Chondrocyte (in vitro differentiated cells): Measurements from ENCODE around the gene FIGNL1. TPM values are rescaled to one million over a fixed set of nuclear protein-coding genes. Genes with fewer than 3 reads are reported as not detected.

Experiments
- DNase-seq: peaks from one replicate; pipeline ENCODE4 v3.0.0; 2021; ENCODE audit warnings: mixed read lengths, low spot score
- H3K27ac Mint-ChIP-seq: one replicate; pipeline ENCODE4 v1.8.0; 2021; ENCODE audit warnings: mild to moderate bottlenecking, moderate library complexity, mixed read lengths; ENCODE audit not compliant: unreplicated experiment
- H3K27me3 Mint-ChIP-seq: 2 replicates; pipeline ENCODE4 v1.8.0; 2021; ENCODE audit warnings: low read depth, mixed read lengths
- H3K36me3 Mint-ChIP-seq: 2 replicates; pipeline ENCODE4 v1.8.0; 2021; ENCODE audit warnings: low read depth, mixed read lengths
- H3K4me1 Mint-ChIP-seq: 2 replicates; pipeline ENCODE4 v1.8.0; 2021; ENCODE audit warnings: low read depth, mild to moderate bottlenecking, mixed read lengths
- H3K4me3 Mint-ChIP-seq: one replicate; pipeline ENCODE4 v1.8.0; 2021; ENCODE audit warnings: mild to moderate bottlenecking, moderate library complexity, mixed read lengths; ENCODE audit not compliant: unreplicated experiment
- H3K9me3 Mint-ChIP-seq: 2 replicates; pipeline ENCODE4 v1.8.0; 2021; ENCODE audit warnings: low read depth, mixed read lengths
- total RNA-seq: library from RNA; stranded (reverse); gene quantifications from 3 replicates; pipeline ENCODE4 v1.2.1, GENCODE V29; 2021
- TF ChIP-seq, protein P1 (sequence below): fragments of 200-600 bp; sonication (generic); IDR thresholded peaks from 2 replicates; pipeline ENCODE4 v1.5.0; 2021; ENCODE audit warnings: antibody characterized with exemption, mild to moderate bottlenecking, moderate library complexity

Gene FIGNL1
- total RNA-seq, 1 donor from 2014 or later: 6.8 TPM

DNA sequence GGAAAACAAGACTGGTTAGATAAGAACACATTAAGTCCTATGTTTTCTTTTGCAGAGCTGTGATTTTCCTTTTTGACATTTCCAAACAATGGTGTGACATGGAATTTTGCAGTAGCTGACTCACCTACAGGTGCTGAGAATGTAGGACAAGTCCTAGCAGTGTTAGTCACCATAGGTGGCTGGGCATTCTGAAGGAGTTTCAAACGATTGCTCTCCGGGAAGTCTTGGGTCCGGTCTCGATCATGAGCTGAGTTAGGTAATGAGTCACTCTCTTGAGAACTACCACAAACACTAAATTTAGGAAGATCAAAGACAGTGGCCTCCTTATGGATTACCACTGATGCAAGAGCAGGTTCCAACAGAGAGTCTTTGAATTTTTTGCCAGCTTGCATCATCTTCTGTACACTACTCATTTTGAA is 3.6 kb downstream of the FIGNL1 start:
- Mint-ChIP-seq H3K36me3 (peaks cover 4% of the 10 kb centered on the region), H3K9me3 (no peaks in the 10 kb centered on the region), H3K4me3 (no peak overlapping the region), H3K27ac (peak overlapping the region; percentile 33), H3K27me3 (no peaks in the 10 kb centered on the region), H3K4me1 (peaks cover 18% of the 10 kb centered on the region)
- no peak for DNase-seq
- TF ChIP-seq, protein P1, sequence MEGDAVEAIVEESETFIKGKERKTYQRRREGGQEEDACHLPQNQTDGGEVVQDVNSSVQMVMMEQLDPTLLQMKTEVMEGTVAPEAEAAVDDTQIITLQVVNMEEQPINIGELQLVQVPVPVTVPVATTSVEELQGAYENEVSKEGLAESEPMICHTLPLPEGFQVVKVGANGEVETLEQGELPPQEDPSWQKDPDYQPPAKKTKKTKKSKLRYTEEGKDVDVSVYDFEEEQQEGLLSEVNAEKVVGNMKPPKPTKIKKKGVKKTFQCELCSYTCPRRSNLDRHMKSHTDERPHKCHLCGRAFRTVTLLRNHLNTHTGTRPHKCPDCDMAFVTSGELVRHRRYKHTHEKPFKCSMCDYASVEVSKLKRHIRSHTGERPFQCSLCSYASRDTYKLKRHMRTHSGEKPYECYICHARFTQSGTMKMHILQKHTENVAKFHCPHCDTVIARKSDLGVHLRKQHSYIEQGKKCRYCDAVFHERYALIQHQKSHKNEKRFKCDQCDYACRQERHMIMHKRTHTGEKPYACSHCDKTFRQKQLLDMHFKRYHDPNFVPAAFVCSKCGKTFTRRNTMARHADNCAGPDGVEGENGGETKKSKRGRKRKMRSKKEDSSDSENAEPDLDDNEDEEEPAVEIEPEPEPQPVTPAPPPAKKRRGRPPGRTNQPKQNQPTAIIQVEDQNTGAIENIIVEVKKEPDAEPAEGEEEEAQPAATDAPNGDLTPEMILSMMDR: no peak

DNA sequence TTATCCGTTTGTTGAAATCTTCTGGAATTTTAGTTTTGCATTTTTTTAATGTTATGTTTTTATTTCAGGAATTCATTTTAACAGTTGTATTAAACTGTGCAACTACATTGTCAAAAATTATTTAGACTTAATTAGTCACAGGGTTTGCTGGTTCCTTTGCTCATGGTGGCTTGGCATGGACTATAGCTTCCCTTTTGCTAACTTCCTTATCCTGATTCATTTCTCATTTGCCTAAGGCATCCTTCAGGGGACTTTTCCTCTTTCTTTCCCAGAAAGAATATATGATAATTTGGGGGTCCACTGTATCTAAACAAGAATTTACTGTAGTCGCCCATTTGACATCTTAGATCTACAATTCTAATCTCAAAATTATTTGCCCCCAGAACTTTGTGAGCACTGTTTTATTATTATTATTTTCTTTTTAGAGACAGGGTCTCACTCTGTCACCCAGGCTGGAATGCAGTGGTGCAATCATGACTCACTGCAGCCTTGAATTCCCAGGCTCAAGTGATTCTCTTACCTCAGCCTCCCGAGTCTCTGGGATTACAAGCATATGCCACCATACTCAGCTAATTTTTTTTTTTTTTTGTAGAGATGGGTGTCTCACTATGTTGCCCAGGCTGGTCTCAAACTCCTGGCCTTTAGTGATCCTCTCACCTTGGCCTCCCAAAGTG is 13.9 kb downstream of the FIGNL1 start:
- H3K27me3 Mint-ChIP-seq: no peaks in the 10 kb centered on the region
- peaks cover 14% of the 10 kb centered on the region for H3K4me1 Mint-ChIP-seq
- no peaks in the 10 kb centered on the region for H3K36me3 Mint-ChIP-seq
- H3K9me3 Mint-ChIP-seq: no peaks in the 10 kb centered on the region
- TF ChIP-seq, protein P1: no peak
- peak overlapping the region; percentile 76 for H3K27ac Mint-ChIP-seq
- no peak overlapping the region for H3K4me3 Mint-ChIP-seq
- DNase-seq: no peak

DNA sequence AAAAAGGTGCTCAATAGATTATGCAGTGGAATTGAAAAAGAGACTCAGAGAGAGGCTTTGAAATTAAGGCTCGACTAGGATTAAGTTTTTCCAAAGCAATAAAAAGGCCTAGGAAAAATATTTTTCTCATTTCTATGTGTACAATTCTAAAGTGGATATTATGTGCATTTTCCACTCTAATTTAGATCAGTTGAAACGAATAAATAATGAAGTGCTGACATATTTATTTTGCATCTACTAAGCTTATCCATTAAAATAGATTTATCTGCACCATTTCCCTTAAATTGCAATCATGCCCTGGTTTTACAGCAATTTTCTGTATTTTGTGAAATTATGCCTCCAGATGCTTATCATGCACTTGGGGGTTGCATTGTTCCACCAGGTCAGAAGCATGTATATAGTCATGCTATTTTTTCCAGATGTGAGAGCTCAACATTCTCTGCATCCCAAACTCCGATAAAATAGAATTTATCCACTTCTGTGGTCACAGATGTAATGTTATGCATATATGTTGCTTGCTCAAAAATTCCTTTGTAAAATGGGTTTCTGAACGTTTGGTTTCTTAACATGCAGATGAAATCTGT is 18.3 kb downstream of the FIGNL1 start:
- no peaks in the 10 kb centered on the region for H3K27me3 Mint-ChIP-seq
- DNase-seq: no peak
- no peak overlapping the region for H3K4me3 Mint-ChIP-seq
- no peaks in the 10 kb centered on the region for H3K36me3 Mint-ChIP-seq
- peaks cover 12% of the 10 kb centered on the region for H3K4me1 Mint-ChIP-seq
- TF ChIP-seq, protein P1: no peak
- H3K9me3 Mint-ChIP-seq: no peaks in the 10 kb centered on the region
- no peak overlapping the region for H3K27ac Mint-ChIP-seq

DNA sequence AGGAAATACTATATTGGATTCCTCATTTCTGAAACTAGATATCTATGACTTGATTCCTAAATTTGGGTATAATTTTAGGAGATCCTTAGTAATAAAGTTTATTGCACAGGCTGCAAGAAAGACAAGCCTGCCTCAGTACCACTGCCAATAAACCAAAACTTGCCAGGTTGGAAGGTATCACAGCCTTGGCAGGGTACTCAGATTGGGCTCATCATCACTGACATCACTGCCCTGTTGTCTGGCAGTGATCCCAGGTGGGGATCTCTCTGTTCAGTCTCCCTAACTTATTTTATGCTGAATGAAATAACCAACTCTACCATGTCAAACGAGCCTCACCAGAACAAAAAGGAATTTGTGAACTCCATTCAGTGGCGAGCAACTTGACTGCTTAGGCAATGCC is 18.8 kb downstream of the FIGNL1 start:
- TF ChIP-seq, protein P1: no peak
- Mint-ChIP-seq H3K4me1 (peaks cover 7% of the 10 kb centered on the region), H3K27me3 (no peaks in the 10 kb centered on the region), H3K4me3 (no peak overlapping the region), H3K9me3 (no peaks in the 10 kb centered on the region), H3K36me3 (no peaks in the 10 kb centered on the region), H3K27ac (no peak overlapping the region)
- no peak for DNase-seq

DNA sequence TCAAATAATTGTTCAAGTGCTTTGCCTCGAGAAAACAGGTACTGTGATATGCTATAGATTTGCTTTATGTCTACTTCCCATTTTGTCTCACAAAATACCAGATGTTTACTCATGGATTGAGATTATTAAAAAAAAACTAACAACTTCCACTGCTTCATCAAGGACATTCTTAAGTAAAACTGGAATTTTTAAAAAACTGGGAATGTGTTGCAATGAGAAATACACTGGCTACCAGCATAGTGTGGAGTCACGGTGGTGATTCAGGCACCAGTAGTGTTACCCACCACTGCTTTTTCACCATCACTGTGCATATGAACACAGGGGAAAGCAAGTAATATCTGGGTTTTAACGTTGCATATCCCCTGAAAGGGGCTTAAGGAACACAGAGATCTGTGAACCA is 21.2 kb downstream of the FIGNL1 start:
- Mint-ChIP-seq H3K4me1 (no peaks in the 10 kb centered on the region), H3K9me3 (no peaks in the 10 kb centered on the region), H3K27ac (no peak overlapping the region), H3K27me3 (no peaks in the 10 kb centered on the region), H3K36me3 (no peaks in the 10 kb centered on the region), H3K4me3 (no peak overlapping the region)
- TF ChIP-seq, protein P1: no peak
- no peak for DNase-seq
